Liver (tissue), 9 donors: ENCODE measurements around the gene KIF1A. TPM values are rescaled to one million over a fixed set of nuclear protein-coding genes. Genes with fewer than 3 reads are reported as not detected.

ENCODE experiments used
- DNase-seq: peaks from one replicate; pipeline ENCODE4 v3.0.0-alpha.2; 2017; ENCODE audit warnings: low spot score
- H3K27ac ChIP-seq, 2 donors: one replicate each; pipeline ENCODE4 v1.7.0; 2013; ENCODE audit warnings: inconsistent platforms in 2 of 2, low read length in 2 of 2, control low read depth in 1 of 2, low read depth in 1 of 2, mild to moderate bottlenecking in 1 of 2
- H3K27me3 ChIP-seq, 4 donors: one replicate each; pipeline versions ENCODE4 v1.6.1 to v1.7.0; 2013; ENCODE audit warnings: low read length in 3 of 4, inconsistent platforms in 1 of 4, mild to moderate bottlenecking in 1 of 4, moderate library complexity in 1 of 4; ENCODE audit not compliant: control insufficient read depth in 4 of 4, insufficient read depth in 4 of 4
- H3K36me3 ChIP-seq, 4 donors: one replicate each; pipeline versions ENCODE4 v1.6.1 to v1.7.0; 2013; ENCODE audit warnings: low read length in 3 of 4, mild to moderate bottlenecking in 3 of 4, low read depth in 1 of 4, moderate library complexity in 1 of 4; ENCODE audit not compliant: control insufficient read depth in 4 of 4, insufficient read depth in 3 of 4
- H3K4me1 ChIP-seq, 4 donors: one replicate each; pipeline versions ENCODE4 v1.6.1 to v1.7.0; 2013; ENCODE audit warnings: low read length in 3 of 4, mild to moderate bottlenecking in 3 of 4, moderate library complexity in 1 of 4; ENCODE audit not compliant: control insufficient read depth in 4 of 4, insufficient read depth in 4 of 4
- H3K4me3 ChIP-seq, 3 donors: one replicate each; pipeline versions ENCODE4 v1.6.1 to v1.7.0; 2013; ENCODE audit warnings: low read length in 3 of 3, control low read depth in 1 of 3, low read depth in 1 of 3, mild to moderate bottlenecking in 1 of 3
- H3K9ac ChIP-seq, 2 donors: one replicate each; pipeline ENCODE4 v1.7.0; 2013; ENCODE audit warnings: low read length in 2 of 2, mild to moderate bottlenecking in 2 of 2, moderate library complexity in 2 of 2, control low read depth in 1 of 2, low read depth in 1 of 2
- H3K9me3 ChIP-seq, 4 donors: one replicate each; pipeline versions ENCODE4 v1.6.1 to v1.7.0; 2013; ENCODE audit warnings: low read length in 3 of 4; ENCODE audit not compliant: control insufficient read depth in 4 of 4
- ATF3 ChIP-seq: IDR thresholded peaks from 2 replicates; pipeline ENCODE4 v1.6.1; 2016; ENCODE audit warnings: antibody characterized with exemption
- CTCF ChIP-seq: fragments of 150-350 bp; IDR thresholded peaks from 2 replicates; pipeline ENCODE4 v1.5.1; 2017; ENCODE audit warnings: improper control_type of control experiment, low read depth, low read length; ENCODE audit not compliant: missing input control
- EGR1 ChIP-seq, 2 donors: IDR thresholded peaks; 2 replicates each; pipeline ENCODE4 v1.6.1; 2016 to 2018; ENCODE audit warnings: antibody characterized with exemption in 2 of 2, low read depth in 2 of 2
- FOXA1 ChIP-seq: IDR thresholded peaks from 2 replicates; pipeline ENCODE4 v1.6.1; 2016; ENCODE audit warnings: antibody characterized with exemption
- FOXA2 ChIP-seq: IDR thresholded peaks from 2 replicates; pipeline ENCODE4 v1.6.1; 2016; ENCODE audit warnings: antibody characterized with exemption
- GABPA ChIP-seq, 2 donors: IDR thresholded peaks in 1 of 2; conservative IDR thresholded peaks in 1 of 2; 2 replicates each; pipeline ENCODE4 v1.6.1; 2016; ENCODE audit warnings: antibody characterized with exemption in 2 of 2, mild to moderate bottlenecking in 1 of 2, moderate library complexity in 1 of 2
- HNF4A ChIP-seq, 2 donors: conservative IDR thresholded peaks; 2 replicates each; pipeline ENCODE4 v1.6.1; 2016; ENCODE audit warnings: antibody characterized with exemption in 2 of 2, mild to moderate bottlenecking in 2 of 2
- HNF4G ChIP-seq: IDR thresholded peaks from 2 replicates; pipeline ENCODE4 v1.6.1; 2016; ENCODE audit warnings: antibody characterized with exemption
- MAX ChIP-seq: IDR thresholded peaks from 2 replicates; pipeline ENCODE4 v1.6.1; 2016; ENCODE audit warnings: antibody characterized with exemption
- NR2F2 ChIP-seq: IDR thresholded peaks from 2 replicates; pipeline ENCODE4 v1.6.1; 2016; ENCODE audit warnings: antibody characterized with exemption
- RAD21 ChIP-seq, 2 donors: IDR thresholded peaks; 2 replicates each; pipeline ENCODE4 v1.6.1; 2016; ENCODE audit warnings: antibody characterized with exemption in 2 of 2, mild to moderate bottlenecking in 2 of 2
- REST ChIP-seq: IDR thresholded peaks from 2 replicates; pipeline ENCODE4 v1.6.1; 2016; ENCODE audit warnings: antibody characterized with exemption, mild to moderate bottlenecking
- RXRA ChIP-seq, 2 donors: IDR thresholded peaks; 2 replicates each; pipeline ENCODE4 v1.6.1; 2017 to 2018; ENCODE audit warnings: antibody characterized with exemption in 2 of 2, mild to moderate bottlenecking in 1 of 2
- TAF1 ChIP-seq: conservative IDR thresholded peaks from 2 replicates; pipeline ENCODE4 v1.6.1; 2016; ENCODE audit warnings: antibody characterized with exemption, mild to moderate bottlenecking
- YY1 ChIP-seq: IDR thresholded peaks from 2 replicates; pipeline ENCODE4 v1.6.1; 2016; ENCODE audit warnings: antibody characterized with exemption, mild to moderate bottlenecking
- ZBTB33 ChIP-seq: IDR thresholded peaks from 2 replicates; pipeline ENCODE4 v1.6.1; 2016; ENCODE audit warnings: antibody characterized with exemption
- WGBS: extraction: QIAGEN DNeasy Blood & Tissue Kit; methylation state at CpG from one replicate; pipeline ENCODE4 v1.1.7; 2013; 5-methylcytosine and 5-hydroxymethylcytosine counted together
- polyA plus RNA-seq, 2 donors: library from polyadenylated mRNA; stranded (reverse) in 1 of 2; unstranded in 1 of 2; fragments of 200-250 nt in 1 of 2; fragments of >200 nt in 1 of 2; fragmentation: Nextera tagmentation in 1 of 2; extraction: Ambion mirVana in 1 of 2; gene quantifications; one replicate each; pipeline versions ENCODE4 v1.2.1 to v1.2.3, GENCODE V29; 2013 to 2015
- total RNA-seq, 2 donors: library from RNA; depleted of rRNA; stranded (reverse); fragments of >200 nt; gene quantifications; one replicate each; pipeline ENCODE4 v1.2.3, GENCODE V29; 2014
- donor health status: healthy.
- donor health status: healthy.
- donor health status: healthy.
- donor health status: healthy.
- donor health status: healthy.

Gene KIF1A
- total and polyA plus RNA-seq, 4 donors, result 0.03 to 0.21 (median 0.11) TPM

GRCh38 chr2:240812301-240812680, 7.7 kb downstream of the KIF1A start:
- H3K27ac ChIP-seq, result no peak overlapping the region
- H3K4me3 ChIP-seq, result no peak overlapping the region
- H3K9ac ChIP-seq, result no peak overlapping the region
- WGBS, result 97% methylated on average over 10 of the region's 10 CpGs
- no peaks in the 10 kb centered on the region for H3K4me1 ChIP-seq
- H3K36me3 ChIP-seq, result no peaks in the 10 kb centered on the region
- no peak for TF ChIP-seq RXRA (IDR thresholded peaks at IDR 0.05)
- TF ChIP-seq HNF4A (conservative IDR thresholded peaks at IDR 0.05), result no peak
- TF ChIP-seq ATF3, result no peak
- TF ChIP-seq YY1, result no peak
- TF ChIP-seq CTCF, result no peak
- TF ChIP-seq GABPA (IDR thresholded peaks at IDR 0.05 in 1 of 2, conservative IDR thresholded peaks at IDR 0.05 in 1 of 2), result no peak
- no peak for TF ChIP-seq FOXA1
- TF ChIP-seq FOXA2, result no peak
- TF ChIP-seq MAX, result no peak
- no peak for TF ChIP-seq HNF4G
- TF ChIP-seq RAD21 (IDR thresholded peaks at IDR 0.05), result no peak
- no peak for TF ChIP-seq ZBTB33
- TF ChIP-seq NR2F2, result no peak
- no peak for TF ChIP-seq REST
- no peak for TF ChIP-seq EGR1 (IDR thresholded peaks at IDR 0.05; ENCODE audit: low read depth in 2 of 2)
- TF ChIP-seq TAF1, result no peak
- DNase-seq, result no peak
- no peaks in the 10 kb centered on the region for H3K9me3 ChIP-seq
- no peaks in the 10 kb centered on the region for H3K27me3 ChIP-seq
